ENCODE results near the gene PCYT1A.

DNA sequence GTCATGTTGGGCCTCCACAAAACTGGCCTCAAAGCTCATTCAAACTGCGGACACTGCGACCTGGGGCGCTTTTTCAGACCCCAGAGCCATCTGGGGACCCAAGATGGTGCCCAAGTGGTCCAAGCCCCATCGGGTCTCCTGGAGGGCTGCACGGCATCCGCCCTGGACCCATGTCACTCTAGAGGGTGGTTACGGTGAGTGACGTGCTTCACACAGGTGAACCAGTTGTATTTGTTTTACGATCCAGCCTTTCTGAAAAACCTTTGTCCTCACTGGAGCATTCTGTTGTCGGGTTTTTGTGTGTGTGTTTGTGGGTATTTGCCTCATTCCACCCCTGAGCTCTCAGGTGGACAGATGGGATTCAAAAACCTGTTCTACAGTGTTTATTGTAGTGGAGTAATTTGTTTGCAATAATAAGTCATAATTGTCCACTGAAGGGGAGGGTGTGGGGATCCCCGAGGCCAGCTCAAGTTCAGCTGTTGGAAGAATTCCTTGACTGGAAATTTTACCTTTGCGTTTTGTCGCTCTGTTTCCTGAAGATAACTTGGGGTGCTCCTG lies 69.3 kb downstream of the PCYT1A start:
- TF ChIP-seq POLR2A (IDR thresholded peaks at IDR 0.05) (no peak), CTCF (IDR thresholded peaks at IDR 0.05) (no peak)
